ENCODE measurements around the gene RPTOR.
"Not testable (repeated sequence)": the region's sequence is repeated elsewhere in the genome, so short reads cannot be mapped to it uniquely, and the experiment has no call there.

DNA sequence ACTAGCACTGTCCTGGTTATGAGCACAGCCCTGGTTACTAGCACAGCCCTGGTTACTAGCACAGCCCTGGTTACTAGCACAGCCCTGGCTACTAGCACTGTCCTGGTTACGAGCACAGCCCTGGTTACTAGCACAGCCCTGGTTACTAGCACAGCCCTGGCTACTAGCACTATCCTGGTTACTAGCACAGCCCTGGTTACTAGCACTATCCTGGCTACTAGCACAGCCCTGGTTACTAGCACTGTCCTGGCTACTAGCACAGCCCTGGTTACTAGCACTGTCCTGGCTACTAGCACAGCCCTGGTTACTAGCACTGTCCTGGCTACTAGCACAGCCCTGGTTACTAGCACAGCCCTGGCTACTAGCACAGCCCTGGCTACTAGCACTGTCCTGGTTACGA is 199.3 kb downstream of the RPTOR start:
- TF ChIP-seq ZNF70 (CRISPR knock-in tag; IDR thresholded peaks at IDR 0.05); TOX (CRISPR knock-in tag; IDR thresholded peaks at IDR 0.05; ENCODE audit: borderline replicate concordance); ZC3H10 (CRISPR knock-in tag; IDR thresholded peaks at IDR 0.05); ZFP3 (CRISPR knock-in tag; IDR thresholded peaks at IDR 0.05): not testable (repeated sequence)
- TF ChIP-seq, protein P1, sequence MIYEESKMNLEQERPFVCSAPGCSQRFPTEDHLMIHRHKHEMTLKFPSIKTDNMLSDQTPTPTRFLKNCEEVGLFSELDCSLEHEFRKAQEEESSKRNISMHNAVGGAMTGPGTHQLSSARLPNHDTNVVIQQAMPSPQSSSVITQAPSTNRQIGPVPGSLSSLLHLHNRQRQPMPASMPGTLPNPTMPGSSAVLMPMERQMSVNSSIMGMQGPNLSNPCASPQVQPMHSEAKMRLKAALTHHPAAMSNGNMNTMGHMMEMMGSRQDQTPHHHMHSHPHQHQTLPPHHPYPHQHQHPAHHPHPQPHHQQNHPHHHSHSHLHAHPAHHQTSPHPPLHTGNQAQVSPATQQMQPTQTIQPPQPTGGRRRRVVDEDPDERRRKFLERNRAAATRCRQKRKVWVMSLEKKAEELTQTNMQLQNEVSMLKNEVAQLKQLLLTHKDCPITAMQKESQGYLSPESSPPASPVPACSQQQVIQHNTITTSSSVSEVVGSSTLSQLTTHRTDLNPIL (CRISPR knock-in tag; IDR thresholded peaks at IDR 0.05; ENCODE audit: low read depth): not testable (repeated sequence)

All from SK-N-SH treated with all-trans-retinoic acid at 6 μM for 48 hours (cell line).